HCEC 1CT (cell line): ENCODE data around the gene SYS1.
"Not testable (repeated sequence)": the region's sequence is repeated elsewhere in the genome, so short reads cannot be mapped to it uniquely, and the experiment has no call there.

ENCODE experiments used
- DNase-seq: peaks from one replicate; pipeline ENCODE4 v3.0.0-alpha.2; 2017

The SYS1 gene

GRCh38 chr20:45340236-45340847 is 22.6 kb upstream of the SYS1 start:
- DNase-seq, result no peak

GRCh38 chr20:45340951-45341350 is 22.0 kb upstream of the SYS1 start:
- DNase-seq, result no peak

- no peak for DNase-seq
Measured at GRCh38 chr20:45341579-45341938, 21.4 kb upstream of the SYS1 start.

- DNase-seq, result no peak
Measured at GRCh38 chr20:45341939-45342854, 20.8 kb upstream of the SYS1 start.

GRCh38 chr20:45342855-45343531 is 20.0 kb upstream of the SYS1 start:
- DNase-seq, result no peak

- DNase-seq, result no peak
Measured at GRCh38 chr20:45343532-45344167, 19.3 kb upstream of the SYS1 start.

- peak; percentile 93 for DNase-seq
Measured at GRCh38 chr20:45344168-45344860, 18.6 kb upstream of the SYS1 start.

- DNase-seq, result peak; percentile 32
Measured at GRCh38 chr20:45345104-45345936, 17.6 kb upstream of the SYS1 start.

GRCh38 chr20:45346291-45346718 is 16.7 kb upstream of the SYS1 start:
- DNase-seq, result no peak

GRCh38 chr20:45346851-45347250 is 16.1 kb upstream of the SYS1 start:
- peak; percentile 31 for DNase-seq

GRCh38 chr20:45347297-45347935 is 15.5 kb upstream of the SYS1 start:
- no peak for DNase-seq

- DNase-seq, result peak; percentile 71
Measured at GRCh38 chr20:45347936-45348778, 14.8 kb upstream of the SYS1 start, which contains the start of gene SDC4. Gene SDC4, minus strand, starts transcription at chr20:45348424. Its CDS starts 40 bp downstream, at chr20:45348384.

- no peak for DNase-seq
Measured at GRCh38 chr20:45350217-45350616, 12.7 kb upstream of the SYS1 start.

- not testable (repeated sequence) for DNase-seq
Measured at GRCh38 chr20:45350795-45351194, 12.2 kb upstream of the SYS1 start.

- DNase-seq, result no peak
Measured at GRCh38 chr20:45352729-45353128, 10.2 kb upstream of the SYS1 start.

GRCh38 chr20:45353746-45354145 is 9.2 kb upstream of the SYS1 start:
- no peak for DNase-seq

- no peak for DNase-seq
Measured at GRCh38 chr20:45354423-45355208, 8.3 kb upstream of the SYS1 start.

GRCh38 chr20:45355209-45356084 is 7.5 kb upstream of the SYS1 start:
- DNase-seq, result peak; percentile 84
